ENCODE results near the gene SPSB4.

The SPSB4 gene

GRCh38 chr3:141073580-141073979, 22.4 kb downstream of the SPSB4 start:
- DNase-seq (ENCODE audit: low read depth, low spot score): no peak

GRCh38 chr3:141074529-141074928, 23.4 kb downstream of the SPSB4 start:
- no peak for DNase-seq (ENCODE audit: low read depth, low spot score)

DNA sequence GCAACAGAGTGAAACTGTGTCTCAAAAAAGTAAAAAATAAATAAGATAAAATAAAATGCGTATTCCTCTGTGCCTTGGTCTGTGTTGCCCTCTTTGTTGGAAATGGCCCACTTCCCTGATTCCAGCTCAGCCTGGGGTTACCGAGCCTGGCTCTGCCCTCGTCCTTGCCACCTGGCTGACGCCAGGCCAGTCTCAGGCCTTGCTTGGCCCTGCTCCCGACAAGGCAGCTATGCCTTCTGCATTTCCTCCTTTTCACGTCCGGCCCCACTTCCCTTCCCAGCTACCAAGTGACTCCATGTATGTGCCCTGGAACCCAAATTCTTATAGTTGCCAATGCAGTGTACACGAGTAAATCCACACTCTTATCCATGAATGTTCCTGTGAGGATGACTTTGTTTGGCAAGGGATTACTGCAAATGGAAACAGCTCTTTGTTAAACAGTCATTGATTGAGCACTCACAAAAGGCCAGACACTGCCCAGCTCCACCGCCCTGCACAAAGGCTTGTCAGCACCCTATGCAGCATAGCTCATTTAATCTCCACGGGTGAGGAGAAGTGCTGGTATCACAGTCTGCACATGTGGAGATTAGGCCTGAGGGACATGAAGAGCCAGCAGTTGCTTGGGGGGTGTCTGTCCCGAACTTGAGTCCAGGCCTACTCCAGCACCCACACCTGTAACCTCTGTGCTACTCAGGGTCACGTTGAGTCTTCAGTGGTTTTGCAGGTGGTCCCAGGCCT, 25.1 kb downstream of the SPSB4 start:
- no peak for DNase-seq (ENCODE audit: low read depth, low spot score)

DNA sequence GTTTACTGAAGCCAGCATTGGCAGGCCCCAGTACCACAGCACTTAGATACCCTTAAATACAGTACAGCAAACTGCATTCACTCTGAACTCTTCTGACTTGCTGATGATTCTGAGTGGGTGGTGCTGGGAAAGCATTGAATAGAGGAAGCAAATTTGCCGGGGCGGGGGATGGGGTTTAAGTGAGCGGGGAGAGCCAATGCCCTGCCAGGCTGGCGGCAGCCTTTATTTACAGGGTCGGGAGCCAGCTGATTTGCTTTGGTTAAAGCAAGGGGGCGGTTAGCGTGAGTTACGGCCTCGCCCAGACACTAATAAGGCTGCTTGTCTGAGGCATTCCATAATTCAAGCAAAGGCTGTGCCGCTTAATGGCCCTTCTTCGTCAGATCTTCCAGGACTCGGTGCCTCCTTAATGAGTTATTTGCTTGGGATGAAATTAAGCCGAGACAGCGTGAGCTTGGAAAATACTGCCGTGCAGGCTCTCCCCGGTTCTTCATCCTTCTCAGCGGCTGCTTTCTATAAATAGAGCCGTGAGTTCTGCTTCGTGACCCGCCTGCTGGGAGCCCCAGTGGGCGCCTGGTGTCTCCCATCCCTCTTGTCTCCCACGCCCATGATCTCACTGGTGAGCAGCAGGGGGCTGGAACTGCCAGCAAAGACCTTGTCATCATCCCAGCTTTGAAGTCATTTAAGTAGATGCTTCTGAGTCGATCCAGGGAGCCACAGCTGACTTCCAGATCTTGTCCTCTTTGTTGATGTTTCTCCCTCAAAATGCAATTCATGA, 25.8 kb downstream of the SPSB4 start:
- peak; percentile 73 for DNase-seq (ENCODE audit: low read depth, low spot score)

DNA sequence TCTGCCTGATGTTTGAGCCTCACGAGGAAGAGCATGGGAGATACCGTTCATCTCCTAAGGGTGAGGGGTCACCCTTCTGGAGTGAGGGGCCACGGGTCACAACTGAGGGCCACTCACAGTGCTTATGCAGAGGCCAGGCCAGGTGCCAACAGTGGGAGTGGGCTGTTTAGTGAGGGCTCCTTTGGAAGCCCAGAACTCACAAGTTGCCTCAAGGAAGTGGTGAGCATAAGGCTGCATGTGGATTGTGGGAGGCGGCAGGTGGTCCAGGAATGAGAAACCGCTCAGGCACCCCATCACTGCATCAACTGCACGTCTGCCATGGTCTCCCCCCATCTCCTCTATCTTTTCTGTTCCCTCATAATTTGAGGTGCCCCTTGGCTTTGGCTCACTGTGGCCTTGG, 26.5 kb downstream of the SPSB4 start:
- DNase-seq (ENCODE audit: low read depth, low spot score): no peak

- DNase-seq (ENCODE audit: low read depth, low spot score): no peak
Observed at GRCh38 chr3:141078200-141078599, 27.1 kb downstream of the SPSB4 start.

GRCh38 chr3:141080431-141080830, 29.3 kb downstream of the SPSB4 start:
- DNase-seq (ENCODE audit: low read depth, low spot score): no peak

DNA sequence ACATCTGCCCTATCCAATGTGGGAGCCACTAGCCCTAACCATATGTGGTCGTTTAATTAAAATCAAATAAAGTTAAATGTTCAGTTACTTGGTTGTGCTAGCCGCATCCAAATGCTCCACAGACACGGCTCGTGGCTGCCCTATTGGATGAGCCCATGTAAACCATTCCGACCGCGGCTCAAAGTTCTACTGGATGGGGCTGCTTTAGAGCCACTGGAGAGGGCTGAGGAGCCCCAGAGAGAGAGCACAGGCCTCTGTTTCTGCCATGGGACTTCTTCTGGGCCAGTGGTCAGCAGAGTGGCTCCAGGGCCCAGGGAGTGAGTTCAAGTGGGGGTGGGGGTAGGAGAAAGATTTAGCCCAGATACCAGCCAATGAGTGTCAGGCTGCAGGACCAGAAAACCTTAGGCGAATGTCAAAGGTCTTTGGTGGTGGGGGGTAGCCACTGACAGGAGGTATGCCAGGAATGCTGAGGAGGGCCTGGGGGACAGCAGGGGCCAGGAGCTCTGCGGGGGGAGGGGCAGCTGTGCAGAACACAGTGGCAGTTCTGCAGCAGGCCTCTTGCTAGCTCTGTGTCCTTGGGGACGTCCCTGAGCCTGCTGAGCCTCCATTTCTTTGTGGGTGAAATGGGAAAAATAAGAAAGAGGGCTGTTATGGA, 30.1 kb downstream of the SPSB4 start:
- no peak for DNase-seq (ENCODE audit: low read depth, low spot score)

DNA sequence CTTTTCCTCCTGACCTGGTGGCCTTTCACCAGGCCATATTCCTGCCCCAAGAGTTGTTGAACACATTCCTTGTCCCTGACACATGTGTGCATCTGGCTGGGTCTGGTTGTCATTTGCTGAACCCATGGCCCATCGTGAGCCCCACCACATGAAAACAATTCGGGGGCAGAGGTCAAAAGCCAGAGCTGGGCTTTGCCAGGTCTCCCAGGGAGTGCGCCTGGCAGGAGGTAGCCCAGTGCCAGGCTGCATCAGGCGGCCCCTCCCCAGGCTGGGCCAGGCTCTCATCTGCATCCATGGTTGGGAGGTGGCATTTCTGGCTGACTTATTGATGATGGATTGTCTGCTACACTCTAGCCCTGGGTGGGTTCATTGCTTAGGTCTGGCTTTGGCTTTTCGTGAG, 30.9 kb downstream of the SPSB4 start:
- DNase-seq (ENCODE audit: low read depth, low spot score): no peak

DNA sequence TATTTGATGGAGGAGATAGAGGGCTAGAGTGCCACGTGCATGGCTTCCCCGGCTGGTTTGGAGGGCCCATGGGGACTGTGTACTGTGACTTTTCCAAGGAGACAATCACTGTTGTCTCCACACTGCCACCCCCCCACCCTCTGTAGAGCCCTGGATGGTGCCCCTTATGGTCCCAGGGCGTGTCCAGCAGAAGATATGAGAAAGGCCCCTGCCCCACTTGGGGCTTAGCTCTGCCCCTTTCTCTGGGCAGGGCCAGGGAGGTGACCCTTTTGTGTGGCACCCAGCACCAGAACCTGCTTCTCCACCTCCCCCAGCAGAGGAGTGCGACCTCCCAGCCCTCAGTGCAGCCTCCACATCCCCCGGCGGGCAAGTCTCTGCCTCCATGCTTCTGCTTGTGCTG, 32.1 kb downstream of the SPSB4 start:
- no peak for DNase-seq (ENCODE audit: low read depth, low spot score)

DNA sequence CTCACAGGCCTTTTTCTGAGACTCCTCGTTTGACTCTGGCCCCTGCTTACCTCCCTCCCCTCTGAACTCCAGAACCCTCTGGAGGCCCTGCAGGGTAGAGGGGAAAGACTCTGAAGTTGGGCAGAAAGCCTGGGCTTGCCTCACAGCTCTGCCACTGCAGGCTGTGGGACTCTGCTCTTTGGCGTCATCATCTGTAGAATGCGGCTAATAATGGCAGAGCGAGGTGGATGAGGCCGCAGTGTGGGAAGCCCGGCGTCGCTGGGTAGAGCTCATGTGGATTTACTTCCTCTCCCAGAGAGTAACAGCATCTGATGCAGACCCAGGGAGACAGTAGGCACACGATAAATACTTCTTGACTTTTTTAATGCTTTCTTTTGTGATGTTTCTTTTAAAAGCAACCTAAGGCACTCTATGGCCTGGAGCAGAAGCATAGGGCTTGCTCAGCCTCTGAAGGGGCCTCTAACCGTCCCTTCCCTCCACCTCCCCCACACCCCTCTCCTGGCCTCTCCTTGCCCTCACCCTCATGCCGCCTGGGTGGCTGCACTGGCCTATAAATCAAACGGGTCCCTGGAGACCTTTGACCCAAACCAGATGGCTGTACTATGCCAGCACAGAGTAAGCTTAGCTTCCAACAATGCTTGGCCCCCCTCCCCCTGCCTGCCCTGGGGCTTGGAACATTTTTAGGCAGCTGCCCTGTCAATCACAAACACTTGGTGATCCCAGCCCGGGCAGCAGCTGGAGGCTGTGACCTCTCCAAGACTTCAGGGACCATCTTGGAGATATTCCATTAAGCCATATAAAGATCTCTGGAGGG, 32.9 kb downstream of the SPSB4 start:
- DNase-seq (ENCODE audit: low read depth, low spot score): no peak

GRCh38 chr3:141085343-141086070, 34.4 kb downstream of the SPSB4 start:
- DNase-seq (ENCODE audit: low read depth, low spot score): no peak

DNA sequence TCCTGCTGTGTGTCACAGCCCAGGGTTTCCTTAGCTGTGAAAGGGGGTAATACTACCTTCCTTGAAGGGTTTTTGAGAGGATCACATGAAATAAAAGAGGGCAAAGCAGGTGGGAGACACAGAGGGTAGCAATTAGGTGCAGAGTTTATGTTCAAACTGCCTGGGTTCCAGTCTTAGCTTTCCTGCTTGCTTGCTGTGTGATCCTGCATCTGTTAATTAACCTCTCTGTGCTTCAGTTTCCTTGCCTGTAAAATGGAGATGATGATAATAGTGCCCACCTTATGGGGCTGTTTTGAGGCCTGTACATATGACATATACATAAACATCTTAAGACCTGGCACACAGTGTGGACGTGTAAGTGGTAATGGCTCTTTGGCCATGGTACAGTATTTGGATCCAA, 35.0 kb downstream of the SPSB4 start:
- DNase-seq (ENCODE audit: low read depth, low spot score): no peak

- no peak for DNase-seq (ENCODE audit: low read depth, low spot score)
Observed at GRCh38 chr3:141087076-141087777, 36.1 kb downstream of the SPSB4 start.

DNA sequence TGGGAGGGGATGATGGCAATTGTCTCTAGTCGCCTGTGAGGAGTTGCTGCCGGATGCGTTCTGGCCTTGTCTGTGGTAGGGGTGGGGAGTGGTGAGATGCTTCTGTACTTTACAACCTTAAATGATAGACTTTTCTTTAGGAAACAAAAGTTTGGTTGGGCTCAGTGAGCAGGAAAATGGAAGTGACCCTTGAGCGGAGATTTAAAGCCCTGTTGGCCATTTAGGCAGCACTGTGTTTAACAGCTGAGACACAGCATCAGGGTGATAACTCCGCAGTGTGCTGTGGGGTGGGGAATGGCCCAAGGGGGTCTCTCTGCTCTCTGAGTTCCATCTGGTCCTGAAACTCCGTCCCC, 36.6 kb downstream of the SPSB4 start:
- DNase-seq (ENCODE audit: low read depth, low spot score): no peak

DNA sequence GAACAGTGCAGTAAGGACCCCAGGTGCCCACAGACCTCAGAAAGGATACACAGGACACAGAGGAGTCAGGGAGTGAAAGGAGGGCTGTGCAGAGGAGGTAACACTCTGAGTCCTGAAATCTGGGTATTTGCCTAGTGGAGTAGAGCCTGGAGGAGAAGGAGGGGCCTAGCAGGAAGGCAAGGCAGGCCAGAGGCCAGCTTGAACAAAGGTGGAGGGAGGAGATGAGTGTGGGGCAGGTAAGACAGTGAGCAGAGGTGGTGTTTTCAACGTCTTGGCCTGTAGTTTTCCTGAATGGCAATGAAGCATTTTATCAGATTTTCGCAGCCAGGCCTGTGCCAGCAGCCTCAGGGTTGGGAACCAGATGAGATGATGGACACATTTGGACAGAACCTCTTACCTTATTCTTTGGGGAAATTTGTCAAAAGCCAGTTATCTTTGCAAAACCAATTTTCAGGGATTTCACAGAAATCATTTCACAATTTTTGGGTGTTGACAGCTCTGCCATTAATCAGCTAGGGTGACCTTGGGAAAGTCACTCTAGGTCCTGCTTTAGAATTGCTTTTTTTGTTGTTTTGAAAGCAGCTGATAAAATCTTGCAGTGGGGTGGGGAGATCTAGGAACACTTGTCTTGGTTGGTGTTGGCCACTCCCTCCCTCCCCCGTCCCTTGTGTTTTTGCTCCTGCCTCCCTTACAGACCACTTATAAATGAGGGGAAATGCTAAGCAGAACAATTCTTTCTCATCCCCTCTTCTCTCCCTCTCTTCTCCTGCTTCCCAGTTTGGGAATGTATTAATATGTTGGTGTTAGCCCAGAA, 38.4 kb downstream of the SPSB4 start:
- DNase-seq (ENCODE audit: low read depth, low spot score): no peak

DNA sequence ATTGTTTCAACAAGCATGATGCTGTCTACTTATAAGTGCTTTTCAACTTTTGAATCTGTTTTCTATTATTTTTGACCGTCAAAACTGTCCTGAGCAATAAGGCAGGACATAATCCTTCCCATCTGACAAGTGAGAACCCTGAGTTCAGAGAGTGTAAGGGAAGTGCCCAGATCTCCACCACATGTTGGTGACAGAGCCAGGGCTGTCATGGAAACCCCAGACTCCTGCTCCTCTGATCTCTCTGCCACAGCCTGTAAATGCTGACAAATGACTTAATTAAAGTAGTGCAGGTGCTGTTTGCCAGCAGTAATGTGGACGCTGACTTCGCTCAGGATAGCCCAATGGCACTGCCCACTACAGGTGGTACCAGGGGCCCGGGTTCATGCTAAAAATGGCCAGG, 40.3 kb downstream of the SPSB4 start:
- no peak for DNase-seq (ENCODE audit: low read depth, low spot score)

GRCh38 chr3:141092663-141093062, 41.5 kb downstream of the SPSB4 start:
- no peak for DNase-seq (ENCODE audit: low read depth, low spot score)

DNA sequence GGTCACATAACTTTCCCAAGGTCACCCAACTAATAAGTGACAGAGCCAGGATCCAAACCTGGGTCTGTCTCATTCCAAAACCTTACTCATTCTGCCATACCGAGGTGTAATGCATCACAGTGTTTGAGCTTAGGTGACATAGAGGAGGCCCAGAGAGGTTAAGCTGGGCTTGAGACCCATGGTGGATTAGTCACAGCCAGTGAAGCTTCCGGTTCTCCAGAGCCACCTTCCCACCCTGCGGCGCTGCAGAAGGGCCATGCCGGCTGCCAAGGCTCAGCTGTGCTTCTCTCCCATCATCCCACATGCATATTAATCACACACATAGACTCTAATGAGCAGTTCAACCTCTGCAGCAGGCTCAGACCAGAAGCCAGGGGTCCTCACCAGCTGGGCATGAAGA, 42.2 kb downstream of the SPSB4 start:
- DNase-seq (ENCODE audit: low read depth, low spot score): no peak
